SK-N-SH treated with all-trans-retinoic acid at 6 μM for 48 hours (cell line): Measurements from ENCODE around the gene JPT2.

Experiments used
- ATAC-seq: fragments of 200-7000 bp; cut with Tn5 transposase; 3 replicates; pipeline ENCODE4 v1.9.1; 2020; ENCODE audit warnings: mild to moderate bottlenecking, moderate library complexity
- ARNTL ChIP-seq: fragments of 450-650 bp; formaldehyde crosslinking; IDR thresholded peaks from 2 replicates; pipeline ENCODE4 v1.5.0; 2020; ENCODE audit warnings: low read depth, mild to moderate bottlenecking, moderate library complexity, borderline replicate concordance
- BACH2 ChIP-seq: fragments of 250-450 bp; sonication (Bioruptor Pico); IDR thresholded peaks from 2 replicates; pipeline ENCODE4 v1.9.0; 2021; ENCODE audit warnings: mild to moderate bottlenecking, borderline replicate concordance
- CREB5 ChIP-seq: fragments of 250-450 bp; sonication (Bioruptor Pico); IDR thresholded peaks from 2 replicates; pipeline ENCODE4 v1.5.1; 2020; ENCODE audit warnings: low read depth, mild to moderate bottlenecking, moderate library complexity
- CSDC2 ChIP-seq: fragments of 250-450 bp; sonication (Bioruptor Pico); IDR thresholded peaks from 2 replicates; pipeline ENCODE4 v1.5.0; 2020; ENCODE audit warnings: mild to moderate bottlenecking, moderate library complexity
- CSRNP3 ChIP-seq: fragments of 250-450 bp; sonication (Bioruptor Pico); IDR thresholded peaks from 2 replicates; pipeline ENCODE4 v1.5.1; 2021; ENCODE audit warnings: mild to moderate bottlenecking, moderate library complexity
- ESRRG ChIP-seq: fragments of 250-450 bp; sonication (Bioruptor Pico); IDR thresholded peaks from 2 replicates; pipeline ENCODE4 v1.6.1; 2021; ENCODE audit warnings: mild to moderate bottlenecking
- GLIS3 ChIP-seq: fragments of 250-450 bp; sonication (Bioruptor Pico); IDR thresholded peaks from 2 replicates; pipeline ENCODE4 v1.5.0; 2020; ENCODE audit warnings: mild to moderate bottlenecking, moderate library complexity
- ISL1 ChIP-seq: fragments of 250-450 bp; sonication (Bioruptor Pico); IDR thresholded peaks from 2 replicates; pipeline ENCODE4 v2.1.2; 2022; ENCODE audit warnings: mild to moderate bottlenecking, moderate library complexity
- OSR1 ChIP-seq: fragments of 250-450 bp; sonication (Bioruptor Pico); IDR thresholded peaks from 2 replicates; pipeline ENCODE4 v1.8.0; 2022; ENCODE audit warnings: moderate library complexity, mild to moderate bottlenecking, inconsistent platforms
- PATZ1 ChIP-seq: fragments of 250-450 bp; sonication (Bioruptor Pico); IDR thresholded peaks from 2 replicates; pipeline ENCODE4 v1.8.0; 2020; ENCODE audit warnings: mild to moderate bottlenecking, moderate library complexity, borderline replicate concordance
- POU6F1 ChIP-seq: fragments of 250-450 bp; sonication (Bioruptor Pico); IDR thresholded peaks from 2 replicates; pipeline ENCODE4 v1.8.0; 2021; ENCODE audit warnings: low read depth, mild to moderate bottlenecking, moderate library complexity, borderline replicate concordance
- PPARA ChIP-seq: fragments of 250-450 bp; sonication (Bioruptor Pico); IDR thresholded peaks from 2 replicates; pipeline ENCODE4 v1.5.0; 2020; ENCODE audit warnings: mild to moderate bottlenecking, borderline replicate concordance
- RARB ChIP-seq: fragments of 250-450 bp; sonication (Bioruptor Pico); IDR thresholded peaks from 2 replicates; pipeline ENCODE4 v1.8.0; 2021; ENCODE audit warnings: mild to moderate bottlenecking, moderate library complexity
- SNAI2 ChIP-seq: fragments of 250-450 bp; sonication (Bioruptor Pico); IDR thresholded peaks from 2 replicates; pipeline ENCODE4 v1.5.0; 2020; ENCODE audit warnings: mild to moderate bottlenecking, moderate library complexity
- TCF4 ChIP-seq: fragments of 250-450 bp; sonication (Bioruptor Pico); IDR thresholded peaks from 2 replicates; pipeline ENCODE4 v1.8.0; 2021; ENCODE audit warnings: mild to moderate bottlenecking, moderate library complexity, borderline replicate concordance
- TOX ChIP-seq: fragments of 250-450 bp; sonication (Bioruptor Pico); IDR thresholded peaks from 2 replicates; pipeline ENCODE4 v1.8.0; 2021; ENCODE audit warnings: mild to moderate bottlenecking, moderate library complexity, borderline replicate concordance
- TSHZ2 ChIP-seq: fragments of 250-450 bp; sonication (Bioruptor Pico); IDR thresholded peaks from 2 replicates; pipeline ENCODE4 v1.5.0; 2020; ENCODE audit warnings: mild to moderate bottlenecking, moderate library complexity
- ZC3H10 ChIP-seq: fragments of 250-450 bp; sonication (Bioruptor Pico); IDR thresholded peaks from 2 replicates; pipeline ENCODE4 v1.5.1; 2021; ENCODE audit warnings: mild to moderate bottlenecking, moderate library complexity
- ZFP3 ChIP-seq: fragments of 250-450 bp; sonication (Bioruptor Pico); IDR thresholded peaks from 2 replicates; pipeline ENCODE4 v1.5.0; 2020; ENCODE audit warnings: mild to moderate bottlenecking, moderate library complexity
- ZFP30 ChIP-seq: fragments of 450-650 bp; formaldehyde crosslinking; IDR thresholded peaks from 2 replicates; pipeline ENCODE4 v1.5.0; 2022; ENCODE audit warnings: mild to moderate bottlenecking, moderate library complexity
- ZNF565 ChIP-seq: fragments of 450-650 bp; formaldehyde crosslinking; conservative IDR thresholded peaks from 2 replicates; pipeline ENCODE4 v1.5.0; 2020; ENCODE audit warnings: low read depth, mild to moderate bottlenecking, moderate library complexity
- ZNF8 ChIP-seq: fragments of 450-650 bp; formaldehyde crosslinking; IDR thresholded peaks from 2 replicates; pipeline ENCODE4 v1.5.0; 2020; ENCODE audit warnings: mild to moderate bottlenecking, moderate library complexity

Gene JPT2

GRCh38 chr16:1713331-1713730, 35.3 kb downstream of the JPT2 start:
- ATAC-seq: no peak

GRCh38 chr16:1713933-1714332, 35.9 kb downstream of the JPT2 start:
- TF ChIP-seq ZNF565 (CRISPR knock-in tag) (no peak), SNAI2 (no peak), BACH2 (CRISPR knock-in tag) (no peak), ZC3H10 (CRISPR knock-in tag) (no peak), ISL1 (CRISPR knock-in tag) (no peak), TSHZ2 (CRISPR knock-in tag) (no peak), CSRNP3 (CRISPR knock-in tag) (no peak), PPARA (CRISPR knock-in tag) (no peak), PATZ1 (CRISPR knock-in tag) (no peak), GLIS3 (CRISPR knock-in tag) (no peak), CSDC2 (CRISPR knock-in tag) (no peak), RARB (CRISPR knock-in tag) (no peak), ZNF8 (CRISPR knock-in tag) (no peak), TCF4 (CRISPR knock-in tag) (no peak)
- ATAC-seq: no peak

More at GRCh38 chr16:1713331-1713730, 35.3 kb downstream of the JPT2 start:
- TF ChIP-seq POU6F1 (CRISPR knock-in tag): no peak
- no peak for TF ChIP-seq CREB5 (CRISPR knock-in tag)
- TF ChIP-seq CSRNP3 (CRISPR knock-in tag): no peak
- TF ChIP-seq ZC3H10 (CRISPR knock-in tag): no peak
- no peak for TF ChIP-seq SNAI2
- no peak for TF ChIP-seq ZFP3
- TF ChIP-seq ZNF565 (CRISPR knock-in tag): no peak
- TF ChIP-seq ESRRG (CRISPR knock-in tag): no peak
- no peak for TF ChIP-seq ZFP30 (CRISPR knock-in tag)
- no peak for TF ChIP-seq PPARA (CRISPR knock-in tag)
- TF ChIP-seq TCF4 (CRISPR knock-in tag): no peak
- no peak for TF ChIP-seq TOX (CRISPR knock-in tag)
- no peak for TF ChIP-seq ZNF8 (CRISPR knock-in tag)
- TF ChIP-seq ISL1 (CRISPR knock-in tag): no peak
- TF ChIP-seq OSR1 (CRISPR knock-in tag): no peak
- no peak for TF ChIP-seq ARNTL (CRISPR knock-in tag)
- no peak for TF ChIP-seq RARB (CRISPR knock-in tag)
- TF ChIP-seq CSDC2 (CRISPR knock-in tag): no peak
